NB4 (cell line): ENCODE measurements around the gene MEGF6.

Experiments
- DNase-seq: peaks from one replicate; pipeline ENCODE4 v3.0.0; 2010; ENCODE audit warnings: low read depth
- H3K4me3 ChIP-seq: one replicate; pipeline ENCODE4 v1.5.1; 2011; ENCODE audit warnings: mild to moderate bottlenecking, low read depth, low read length, moderate library complexity
- CTCF ChIP-seq: IDR thresholded peaks from one replicate; pipeline ENCODE4 v1.5.1; 2012; ENCODE audit warnings: low read depth, low read length
- MAX ChIP-seq: IDR thresholded peaks from 2 replicates; pipeline ENCODE4 v1.6.1; 2011; ENCODE audit warnings: low read depth, low read length
- MYC ChIP-seq: IDR thresholded peaks from 2 replicates; pipeline ENCODE4 v1.6.1; 2011; ENCODE audit warnings: low read depth, low read length
- POLR2A ChIP-seq: IDR thresholded peaks from 2 replicates; pipeline ENCODE4 v1.6.1; 2011; ENCODE audit warnings: mild to moderate bottlenecking; ENCODE audit not compliant: insufficient read length; ENCODE audit errors: extremely low read depth

The MEGF6 gene

GRCh38 chr1:3609769-3610526 lies 1.4 kb downstream of the MEGF6 start:
- peak overlapping the region; percentile 38 for H3K4me3 ChIP-seq
- TF ChIP-seq POLR2A (no peak), MYC (no peak), MAX (no peak), CTCF (no peak)

GRCh38 chr1:3609016-3609768 lies 2.1 kb downstream of the MEGF6 start:
- no peak for TF ChIP-seq MAX
- TF ChIP-seq CTCF, result no peak
- TF ChIP-seq POLR2A, result no peak
- no peak for TF ChIP-seq MYC
- DNase-seq, result peak; percentile 41

More at GRCh38 chr1:3609769-3610526, 1.4 kb downstream of the MEGF6 start:
- no peak for DNase-seq

GRCh38 chr1:3608154-3608553 lies 3.2 kb downstream of the MEGF6 start:
- no peak for DNase-seq
- no peak overlapping the region for H3K4me3 ChIP-seq
- TF ChIP-seq CTCF (no peak), MYC (no peak), MAX (no peak), POLR2A (no peak)

More at GRCh38 chr1:3609016-3609768, 2.1 kb downstream of the MEGF6 start:
- no peak overlapping the region for H3K4me3 ChIP-seq

- DNase-seq, result no peak
- H3K4me3 ChIP-seq, result no peak overlapping the region
- TF ChIP-seq MYC, result no peak
These were observed 3.6 kb downstream of the MEGF6 start for GRCh38 chr1:3607703-3608065.

GRCh38 chr1:3606779-3607702 lies 4.3 kb downstream of the MEGF6 start:
- no peak for DNase-seq
- no peak for TF ChIP-seq MYC
- no peak for TF ChIP-seq POLR2A
- TF ChIP-seq MAX, result no peak
- TF ChIP-seq CTCF, result no peak

More at GRCh38 chr1:3606779-3607702, 4.3 kb downstream of the MEGF6 start:
- no peak overlapping the region for H3K4me3 ChIP-seq
